Measurements from ENCODE around the gene KRT9.
"Not testable (repeated sequence)": the region's sequence is repeated elsewhere in the genome, so short reads cannot be mapped to it uniquely, and the experiment has no call there.

KRT9 gene

GRCh38 chr17:41542786-41543185 lies 29.1 kb downstream of the KRT9 start:
- DNase-seq, result not testable (repeated sequence)

GRCh38 chr17:41542357-41542756 lies 29.5 kb downstream of the KRT9 start:
- no peak for DNase-seq

- no peak for DNase-seq
These were observed 30.8 kb downstream of the KRT9 start for GRCh38 chr17:41540921-41541625.

- DNase-seq, result no peak
These were observed 31.7 kb downstream of the KRT9 start for GRCh38 chr17:41539979-41540701.

- no peak for DNase-seq
These were observed 32.8 kb downstream of the KRT9 start for GRCh38 chr17:41539071-41539492.

- DNase-seq, result no peak
These were observed 33.3 kb downstream of the KRT9 start for GRCh38 chr17:41538565-41538991.

- no peak for DNase-seq
These were observed 33.9 kb downstream of the KRT9 start for GRCh38 chr17:41537990-41538389.

- DNase-seq, result no peak
These were observed 34.3 kb downstream of the KRT9 start for GRCh38 chr17:41537614-41537954.

GRCh38 chr17:41536741-41537613 lies 34.9 kb downstream of the KRT9 start:
- DNase-seq, result no peak

GRCh38 chr17:41535764-41536481 lies 35.9 kb downstream of the KRT9 start:
- no peak for DNase-seq

GRCh38 chr17:41534899-41535546 lies 36.8 kb downstream of the KRT9 start:
- DNase-seq, result no peak

GRCh38 chr17:41533613-41534012 lies 38.2 kb downstream of the KRT9 start:
- DNase-seq, result no peak

GRCh38 chr17:41532947-41533570 lies 38.8 kb downstream of the KRT9 start:
- no peak for DNase-seq

GRCh38 chr17:41531993-41532392 lies 39.9 kb downstream of the KRT9 start:
- no peak for DNase-seq

- DNase-seq, result no peak
These were observed 41.5 kb downstream of the KRT9 start for GRCh38 chr17:41530062-41531048.

- DNase-seq, result no peak
These were observed 42.4 kb downstream of the KRT9 start for GRCh38 chr17:41529491-41529915.

GRCh38 chr17:41528959-41529353 lies 42.9 kb downstream of the KRT9 start:
- DNase-seq, result no peak

GRCh38 chr17:41527063-41528023 lies 44.5 kb downstream of the KRT9 start:
- DNase-seq, result peak; percentile 58

- no peak for DNase-seq
These were observed 47.6 kb downstream of the KRT9 start for GRCh38 chr17:41524261-41524660.
